Parathyroid adenoma (tissue), 2 donors: ENCODE measurements around the gene SEPTIN2.

ENCODE experiments used
- H2AFZ ChIP-seq: fragments of 300-600 bp; sonication (generic); one replicate; pipeline ENCODE4 v1.7.0; 2017; ENCODE audit warnings: antibody characterized with exemption, mild to moderate bottlenecking
- H3K27ac ChIP-seq: fragments of 300-600 bp; sonication (generic); one replicate; pipeline ENCODE4 v1.7.0; 2017
- H3K27me3 ChIP-seq: fragments of 300-600 bp; sonication (generic); one replicate; pipeline ENCODE4 v1.7.0; 2017; ENCODE audit warnings: low read length; ENCODE audit not compliant: control insufficient read depth, insufficient read depth
- H3K36me3 ChIP-seq: fragments of 300-600 bp; sonication (generic); one replicate; pipeline ENCODE4 v1.7.0; 2017; ENCODE audit warnings: low read length; ENCODE audit not compliant: control insufficient read depth, insufficient read depth
- H3K4me1 ChIP-seq: fragments of 300-600 bp; sonication (generic); one replicate; pipeline ENCODE4 v1.7.0; 2017; ENCODE audit warnings: control low read depth
- H3K4me2 ChIP-seq: fragments of 300-600 bp; sonication (generic); one replicate; pipeline ENCODE4 v1.7.0; 2017; ENCODE audit warnings: low read length
- H3K4me3 ChIP-seq: fragments of 300-600 bp; sonication (generic); one replicate; pipeline ENCODE4 v1.7.0; 2017; ENCODE audit warnings: low read depth, low read length
- H3K79me2 ChIP-seq: fragments of 300-600 bp; sonication (generic); one replicate; pipeline ENCODE4 v1.7.0; 2017; ENCODE audit warnings: control low read depth
- H3K9ac ChIP-seq: fragments of 300-600 bp; sonication (generic); one replicate; pipeline ENCODE4 v1.7.0; 2017; ENCODE audit warnings: mild to moderate bottlenecking
- H3K9me3 ChIP-seq: fragments of 300-600 bp; sonication (generic); one replicate; pipeline ENCODE4 v1.7.0; 2017; ENCODE audit warnings: low read length; ENCODE audit not compliant: control insufficient read depth
- CTCF ChIP-seq: fragments of 300-600 bp; sonication (generic); IDR thresholded peaks from one replicate; pipeline ENCODE4 v1.7.0; 2017; ENCODE audit warnings: antibody characterized with exemption, mild to moderate bottlenecking
- donor health status: primary hyperparathyroidism.

Gene SEPTIN2

GRCh38 chr2:241340631-241341163 is 25.0 kb downstream of the SEPTIN2 start:
- no peaks in the 10 kb centered on the region for H3K36me3 ChIP-seq
- peaks cover 15% of the 10 kb centered on the region for H3K4me1 ChIP-seq
- H3K79me2 ChIP-seq = peaks cover 3% of the 10 kb centered on the region
- H2AFZ ChIP-seq = no peak overlapping the region
- no peaks in the 10 kb centered on the region for H3K9me3 ChIP-seq
- H3K27me3 ChIP-seq = no peaks in the 10 kb centered on the region
- peak overlapping the region; percentile 6 for H3K27ac ChIP-seq
- H3K4me2 ChIP-seq = no peak overlapping the region
- no peak overlapping the region for H3K9ac ChIP-seq
- H3K4me3 ChIP-seq = no peak overlapping the region
- no peak for TF ChIP-seq CTCF

GRCh38 chr2:241344925-241345651 is 29.4 kb downstream of the SEPTIN2 start:
- Histone ChIP-seq H3K27ac (no peak overlapping the region), H3K9ac (no peak overlapping the region), H3K36me3 (no peaks in the 10 kb centered on the region), H2AFZ (no peak overlapping the region), H3K4me3 (no peak overlapping the region), H3K4me1 (peaks cover 9% of the 10 kb centered on the region), H3K27me3 (no peaks in the 10 kb centered on the region), H3K79me2 (peaks cover 3% of the 10 kb centered on the region), H3K4me2 (no peak overlapping the region), H3K9me3 (no peaks in the 10 kb centered on the region)
- TF ChIP-seq CTCF = no peak

GRCh38 chr2:241349941-241350340 is 34.2 kb downstream of the SEPTIN2 start:
- H3K27me3 ChIP-seq = no peaks in the 10 kb centered on the region
- no peak overlapping the region for H3K4me3 ChIP-seq
- H3K9ac ChIP-seq = no peak overlapping the region
- H2AFZ ChIP-seq = no peak overlapping the region
- no peak overlapping the region for H3K4me2 ChIP-seq
- no peaks in the 10 kb centered on the region for H3K79me2 ChIP-seq
- peaks cover 6% of the 10 kb centered on the region for H3K4me1 ChIP-seq
- no peaks in the 10 kb centered on the region for H3K36me3 ChIP-seq
- TF ChIP-seq CTCF = no peak
- H3K9me3 ChIP-seq = no peaks in the 10 kb centered on the region
- H3K27ac ChIP-seq = no peak overlapping the region

GRCh38 chr2:241350530-241350877 is 34.8 kb downstream of the SEPTIN2 start:
- H3K9me3 ChIP-seq = no peaks in the 10 kb centered on the region
- H3K4me1 ChIP-seq = peaks cover 8% of the 10 kb centered on the region
- no peaks in the 10 kb centered on the region for H3K27me3 ChIP-seq
- no peak overlapping the region for H3K4me2 ChIP-seq
- no peaks in the 10 kb centered on the region for H3K79me2 ChIP-seq
- no peak for TF ChIP-seq CTCF
- no peaks in the 10 kb centered on the region for H3K36me3 ChIP-seq
- no peak overlapping the region for H3K9ac ChIP-seq
- no peak overlapping the region for H2AFZ ChIP-seq
- no peak overlapping the region for H3K27ac ChIP-seq
- no peak overlapping the region for H3K4me3 ChIP-seq
